ENCODE data around the gene PNN. TPM values are rescaled to one million over a fixed set of nuclear protein-coding genes. Genes with fewer than 3 reads are reported as not detected.
"Not testable (repeated sequence)": the region's sequence is repeated elsewhere in the genome, so short reads cannot be mapped to it uniquely, and the experiment has no call there.

PNN gene
- total RNA-seq: 58.0 TPM

GRCh38 chr14:39174560-39175444 lies at the start of gene PNN:
PNN (plus strand) TSS chr14:39175254; CDS start chr14:39175280, 26 bp downstream.
- Histone ChIP-seq H3K27me3 (ENCODE audit: insufficient read depth, low read length) (no peaks in the 10 kb centered on the region), H3K9me3 (ENCODE audit: low read depth, low read length) (no peaks in the 10 kb centered on the region), H3K4me3 (ENCODE audit: low read length) (peak within 1 kb of the TSS; percentile 97), H3K4me1 (ENCODE audit: insufficient read depth, low read length) (peaks cover 29% of the 10 kb centered on the region)

GRCh38 chr14:39137835-39138234 lies 37.2 kb upstream of the PNN start:
- H3K9me3 ChIP-seq (ENCODE audit: low read depth, low read length); H3K27me3 ChIP-seq (ENCODE audit: insufficient read depth, low read length); H3K4me1 ChIP-seq (ENCODE audit: insufficient read depth, low read length); H3K4me3 ChIP-seq (ENCODE audit: low read length): not testable (repeated sequence)

GRCh38 chr14:39138440-39138839 lies 36.6 kb upstream of the PNN start:
- Histone ChIP-seq H3K27me3 (ENCODE audit: insufficient read depth, low read length) (no peaks in the 10 kb centered on the region), H3K4me3 (ENCODE audit: low read length) (no peak overlapping the region), H3K9me3 (ENCODE audit: low read depth, low read length) (no peaks in the 10 kb centered on the region), H3K4me1 (ENCODE audit: insufficient read depth, low read length) (no peaks in the 10 kb centered on the region)

GRCh38 chr14:39140170-39140569 lies 34.9 kb upstream of the PNN start:
- Histone ChIP-seq H3K4me3 (ENCODE audit: low read length) (no peak overlapping the region), H3K4me1 (ENCODE audit: insufficient read depth, low read length) (no peaks in the 10 kb centered on the region), H3K9me3 (ENCODE audit: low read depth, low read length) (no peaks in the 10 kb centered on the region), H3K27me3 (ENCODE audit: insufficient read depth, low read length) (no peaks in the 10 kb centered on the region)

GRCh38 chr14:39141623-39142022 lies 33.4 kb upstream of the PNN start:
- H3K4me3 ChIP-seq (ENCODE audit: low read length); H3K27me3 ChIP-seq (ENCODE audit: insufficient read depth, low read length); H3K9me3 ChIP-seq (ENCODE audit: low read depth, low read length); H3K4me1 ChIP-seq (ENCODE audit: insufficient read depth, low read length): not testable (repeated sequence)

- H3K4me3 ChIP-seq (ENCODE audit: low read length); H3K9me3 ChIP-seq (ENCODE audit: low read depth, low read length); H3K4me1 ChIP-seq (ENCODE audit: insufficient read depth, low read length); H3K27me3 ChIP-seq (ENCODE audit: insufficient read depth, low read length): not testable (repeated sequence)
Observed at GRCh38 chr14:39143226-39143625, 31.8 kb upstream of the PNN start.

- Histone ChIP-seq H3K4me3 (ENCODE audit: low read length) (no peak overlapping the region), H3K4me1 (ENCODE audit: insufficient read depth, low read length) (no peaks in the 10 kb centered on the region), H3K9me3 (ENCODE audit: low read depth, low read length) (no peaks in the 10 kb centered on the region), H3K27me3 (ENCODE audit: insufficient read depth, low read length) (no peaks in the 10 kb centered on the region)
Observed at GRCh38 chr14:39145266-39145966, 29.6 kb upstream of the PNN start.

GRCh38 chr14:39154594-39155189 lies 20.4 kb upstream of the PNN start:
- H3K4me1 ChIP-seq (ENCODE audit: insufficient read depth, low read length): no peaks in the 10 kb centered on the region
- no peaks in the 10 kb centered on the region for H3K9me3 ChIP-seq (ENCODE audit: low read depth, low read length)

GRCh38 chr14:39157491-39157890 lies 17.6 kb upstream of the PNN start:
- Histone ChIP-seq H3K4me3 (ENCODE audit: low read length) (no peak overlapping the region), H3K27me3 (ENCODE audit: insufficient read depth, low read length) (no peaks in the 10 kb centered on the region), H3K9me3 (ENCODE audit: low read depth, low read length) (no peaks in the 10 kb centered on the region), H3K4me1 (ENCODE audit: insufficient read depth, low read length) (no peaks in the 10 kb centered on the region)

More at GRCh38 chr14:39154594-39155189, 20.4 kb upstream of the PNN start:
- Histone ChIP-seq H3K27me3 (ENCODE audit: insufficient read depth, low read length) (no peaks in the 10 kb centered on the region), H3K4me3 (ENCODE audit: low read length) (no peak overlapping the region)

GRCh38 chr14:39158222-39158858 lies 16.7 kb upstream of the PNN start:
- Histone ChIP-seq H3K4me3 (ENCODE audit: low read length) (no peak overlapping the region), H3K4me1 (ENCODE audit: insufficient read depth, low read length) (no peaks in the 10 kb centered on the region), H3K9me3 (ENCODE audit: low read depth, low read length) (no peaks in the 10 kb centered on the region), H3K27me3 (ENCODE audit: insufficient read depth, low read length) (no peaks in the 10 kb centered on the region)

GRCh38 chr14:39160494-39160893 lies 14.6 kb upstream of the PNN start:
- H3K9me3 ChIP-seq (ENCODE audit: low read depth, low read length): no peaks in the 10 kb centered on the region
- no peaks in the 10 kb centered on the region for H3K4me1 ChIP-seq (ENCODE audit: insufficient read depth, low read length)
- no peaks in the 10 kb centered on the region for H3K27me3 ChIP-seq (ENCODE audit: insufficient read depth, low read length)
- no peak overlapping the region for H3K4me3 ChIP-seq (ENCODE audit: low read length)

GRCh38 chr14:39167797-39168320 lies 7.2 kb upstream of the PNN start:
- peaks cover 28% of the 10 kb centered on the region for H3K4me1 ChIP-seq (ENCODE audit: insufficient read depth, low read length)
- not testable (repeated sequence) for H3K9me3 ChIP-seq (ENCODE audit: low read depth, low read length); H3K27me3 ChIP-seq (ENCODE audit: insufficient read depth, low read length); H3K4me3 ChIP-seq (ENCODE audit: low read length)

GRCh38 chr14:39168591-39168990 lies 6.5 kb upstream of the PNN start:
- H3K27me3 ChIP-seq (ENCODE audit: insufficient read depth, low read length): no peaks in the 10 kb centered on the region
- peaks cover 28% of the 10 kb centered on the region for H3K4me1 ChIP-seq (ENCODE audit: insufficient read depth, low read length)
- no peaks in the 10 kb centered on the region for H3K9me3 ChIP-seq (ENCODE audit: low read depth, low read length)
- H3K4me3 ChIP-seq (ENCODE audit: low read length): no peak overlapping the region

- H3K4me3 ChIP-seq (ENCODE audit: low read length): peak overlapping the region; percentile 85
- no peaks in the 10 kb centered on the region for H3K9me3 ChIP-seq (ENCODE audit: low read depth, low read length)
- peaks cover 34% of the 10 kb centered on the region for H3K4me1 ChIP-seq (ENCODE audit: insufficient read depth, low read length)
- no peaks in the 10 kb centered on the region for H3K27me3 ChIP-seq (ENCODE audit: insufficient read depth, low read length)
Observed at GRCh38 chr14:39169541-39169900, 5.5 kb upstream of the PNN start.

- Histone ChIP-seq H3K9me3 (ENCODE audit: low read depth, low read length) (no peaks in the 10 kb centered on the region), H3K4me1 (ENCODE audit: insufficient read depth, low read length) (peaks cover 45% of the 10 kb centered on the region)
Observed at GRCh38 chr14:39173198-39173597, 1.9 kb upstream of the PNN start.

More at GRCh38 chr14:39173198-39173597, 1.9 kb upstream of the PNN start:
- no peaks in the 10 kb centered on the region for H3K27me3 ChIP-seq (ENCODE audit: insufficient read depth, low read length)
- H3K4me3 ChIP-seq (ENCODE audit: low read length): no peak overlapping the region

All from mononuclear cell (primary cell).